Osteocyte (in vitro differentiated cells): ENCODE results near the gene GLRB. TPM values are rescaled to one million over a fixed set of nuclear protein-coding genes. Genes with fewer than 3 reads are reported as not detected.
A peak's percentile ranks its signal among the peaks of the same experiment; 100 is the strongest.

Experiments used
- DNase-seq: peaks from one replicate; pipeline ENCODE4 v3.0.0; 2021; ENCODE audit warnings: mixed read lengths; ENCODE audit not compliant: unreplicated experiment; ENCODE audit errors: extremely low spot score
- H3K27ac Mint-ChIP-seq: one replicate; pipeline ENCODE4 v1.8.0; 2021; ENCODE audit warnings: mild to moderate bottlenecking, mixed read lengths; ENCODE audit not compliant: unreplicated experiment
- H3K27me3 Mint-ChIP-seq: one replicate; pipeline ENCODE4 v1.8.0; 2021; ENCODE audit warnings: mixed read lengths; ENCODE audit not compliant: unreplicated experiment
- H3K36me3 Mint-ChIP-seq: one replicate; pipeline ENCODE4 v1.8.0; 2021; ENCODE audit warnings: mixed read lengths; ENCODE audit not compliant: unreplicated experiment
- H3K4me1 Mint-ChIP-seq: one replicate; pipeline ENCODE4 v1.8.0; 2021; ENCODE audit warnings: mixed read lengths; ENCODE audit not compliant: unreplicated experiment
- H3K4me3 Mint-ChIP-seq: one replicate; pipeline ENCODE4 v1.8.0; 2021; ENCODE audit warnings: mild to moderate bottlenecking, moderate library complexity, mixed read lengths; ENCODE audit not compliant: unreplicated experiment
- H3K9me3 Mint-ChIP-seq: one replicate; pipeline ENCODE4 v1.8.0; 2021; ENCODE audit warnings: mixed read lengths; ENCODE audit not compliant: unreplicated experiment
- CTCF ChIP-seq: fragments of 200-600 bp; sonication (generic); IDR thresholded peaks from 2 replicates; pipeline ENCODE4 v1.5.0; 2021; ENCODE audit warnings: antibody characterized with exemption, mild to moderate bottlenecking, moderate library complexity
- total RNA-seq: library from RNA; stranded (reverse); gene quantifications from 2 replicates; pipeline ENCODE4 v1.2.1, GENCODE V29; 2021

The GLRB gene
- total RNA-seq, 1 donor from 2014 or later, result 16.7 TPM

- Mint-ChIP-seq H3K4me3 (no peak overlapping the region), H3K9me3 (peaks cover 13% of the 10 kb centered on the region), H3K27ac (no peak overlapping the region), H3K36me3 (no peaks in the 10 kb centered on the region), H3K27me3 (no peaks in the 10 kb centered on the region), H3K4me1 (no peaks in the 10 kb centered on the region)
- no peak for DNase-seq
- TF ChIP-seq CTCF, result no peak
Measured at GRCh38 chr4:157185363-157185762, 109.4 kb downstream of the GLRB start.

GRCh38 chr4:157195374-157195773 lies 119.4 kb downstream of the GLRB start:
- no peak for DNase-seq
- Mint-ChIP-seq H3K27me3 (no peaks in the 10 kb centered on the region), H3K36me3 (no peaks in the 10 kb centered on the region), H3K4me1 (no peaks in the 10 kb centered on the region), H3K4me3 (no peak overlapping the region), H3K27ac (no peak overlapping the region), H3K9me3 (no peaks in the 10 kb centered on the region)
- no peak for TF ChIP-seq CTCF

- no peak for DNase-seq
- Mint-ChIP-seq H3K9me3 (no peaks in the 10 kb centered on the region), H3K27ac (no peak overlapping the region), H3K4me3 (no peak overlapping the region), H3K4me1 (no peaks in the 10 kb centered on the region), H3K27me3 (peaks cover 2% of the 10 kb centered on the region), H3K36me3 (no peaks in the 10 kb centered on the region)
- no peak for TF ChIP-seq CTCF
Measured at GRCh38 chr4:157196046-157196445, 120.1 kb downstream of the GLRB start.

- H3K4me1 Mint-ChIP-seq, result no peaks in the 10 kb centered on the region
- no peaks in the 10 kb centered on the region for H3K36me3 Mint-ChIP-seq
- no peak for DNase-seq
Measured at GRCh38 chr4:157204634-157205244, 128.8 kb downstream of the GLRB start.

GRCh38 chr4:157217708-157218107 lies 141.8 kb downstream of the GLRB start:
- H3K4me3 Mint-ChIP-seq, result no peak overlapping the region
- TF ChIP-seq CTCF, result peak; percentile 70
- peaks cover 75% of the 10 kb centered on the region for H3K27me3 Mint-ChIP-seq
- peaks cover 18% of the 10 kb centered on the region for H3K4me1 Mint-ChIP-seq
- H3K27ac Mint-ChIP-seq, result no peak overlapping the region
- no peak for DNase-seq
- H3K9me3 Mint-ChIP-seq, result no peaks in the 10 kb centered on the region
- no peaks in the 10 kb centered on the region for H3K36me3 Mint-ChIP-seq

More at GRCh38 chr4:157204634-157205244, 128.8 kb downstream of the GLRB start:
- TF ChIP-seq CTCF, result peak; percentile 45
- Mint-ChIP-seq H3K4me3 (no peak overlapping the region), H3K27ac (no peak overlapping the region), H3K27me3 (peaks cover 9% of the 10 kb centered on the region), H3K9me3 (no peaks in the 10 kb centered on the region)
